Measurements from ENCODE around the gene RPL27. TPM values are rescaled to one million over a fixed set of nuclear protein-coding genes. Genes with fewer than 3 reads are reported as not detected.
"Not testable (repeated sequence)": the region's sequence is repeated elsewhere in the genome, so short reads cannot be mapped to it uniquely, and the experiment has no call there.

RPL27 gene
- total RNA-seq, 4 donors from 2014 or later, result 635 to 7,543 (median 1,847) TPM

DNA sequence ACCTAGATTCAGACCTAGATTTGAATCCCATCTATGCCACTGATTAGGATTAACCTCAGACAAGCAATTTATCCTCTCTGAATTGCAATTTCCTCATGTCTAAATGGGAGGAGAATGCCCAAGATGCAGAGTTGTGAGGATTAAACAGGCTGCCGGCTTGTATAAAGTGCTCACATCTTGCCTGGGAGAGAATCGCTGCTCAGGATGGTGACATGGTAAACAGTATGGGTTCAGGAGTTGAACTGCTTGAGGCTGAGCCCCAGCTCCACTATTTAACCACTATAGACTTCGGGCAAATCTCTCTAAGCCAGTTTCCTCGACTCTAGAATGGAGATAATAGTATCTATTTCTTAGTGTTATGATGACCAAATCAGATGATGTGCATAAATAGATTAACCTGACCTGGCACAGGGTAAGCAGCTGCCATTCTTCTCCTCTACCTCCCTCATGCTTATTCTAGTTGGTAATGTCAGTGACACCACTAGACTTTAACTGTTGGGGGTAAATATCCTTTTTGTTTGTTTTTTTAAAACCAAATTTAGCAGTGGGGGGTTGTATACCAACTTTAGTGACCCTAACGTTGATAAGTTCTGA lies 732 bp upstream of the RPL27 start:
- H3K27me3 ChIP-seq, result no peaks in the 10 kb centered on the region
- H3K4me3 ChIP-seq, result peak overlapping the region; percentile 7 to 76
- H3K36me3 ChIP-seq, result no peaks in the 10 kb centered on the region
- TF ChIP-seq, protein P1, sequence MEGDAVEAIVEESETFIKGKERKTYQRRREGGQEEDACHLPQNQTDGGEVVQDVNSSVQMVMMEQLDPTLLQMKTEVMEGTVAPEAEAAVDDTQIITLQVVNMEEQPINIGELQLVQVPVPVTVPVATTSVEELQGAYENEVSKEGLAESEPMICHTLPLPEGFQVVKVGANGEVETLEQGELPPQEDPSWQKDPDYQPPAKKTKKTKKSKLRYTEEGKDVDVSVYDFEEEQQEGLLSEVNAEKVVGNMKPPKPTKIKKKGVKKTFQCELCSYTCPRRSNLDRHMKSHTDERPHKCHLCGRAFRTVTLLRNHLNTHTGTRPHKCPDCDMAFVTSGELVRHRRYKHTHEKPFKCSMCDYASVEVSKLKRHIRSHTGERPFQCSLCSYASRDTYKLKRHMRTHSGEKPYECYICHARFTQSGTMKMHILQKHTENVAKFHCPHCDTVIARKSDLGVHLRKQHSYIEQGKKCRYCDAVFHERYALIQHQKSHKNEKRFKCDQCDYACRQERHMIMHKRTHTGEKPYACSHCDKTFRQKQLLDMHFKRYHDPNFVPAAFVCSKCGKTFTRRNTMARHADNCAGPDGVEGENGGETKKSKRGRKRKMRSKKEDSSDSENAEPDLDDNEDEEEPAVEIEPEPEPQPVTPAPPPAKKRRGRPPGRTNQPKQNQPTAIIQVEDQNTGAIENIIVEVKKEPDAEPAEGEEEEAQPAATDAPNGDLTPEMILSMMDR (IDR thresholded peaks at IDR 0.05), result no peak
- TF ChIP-seq POLR2A (IDR thresholded peaks at IDR 0.05), result no peak
- H3K4me1 ChIP-seq, result peaks cover 0 to 5% of the 10 kb centered on the region in 2 donors
- DNase-seq, result no peak
- intact Hi-C loops (cut with DNase I; ENCODE audit: low total_unique reads), result no loop called here
- H3K27ac ChIP-seq, result peak overlapping the region; percentile 74 to 85
- H3K9me3 ChIP-seq, result no peaks in the 10 kb centered on the region

DNA sequence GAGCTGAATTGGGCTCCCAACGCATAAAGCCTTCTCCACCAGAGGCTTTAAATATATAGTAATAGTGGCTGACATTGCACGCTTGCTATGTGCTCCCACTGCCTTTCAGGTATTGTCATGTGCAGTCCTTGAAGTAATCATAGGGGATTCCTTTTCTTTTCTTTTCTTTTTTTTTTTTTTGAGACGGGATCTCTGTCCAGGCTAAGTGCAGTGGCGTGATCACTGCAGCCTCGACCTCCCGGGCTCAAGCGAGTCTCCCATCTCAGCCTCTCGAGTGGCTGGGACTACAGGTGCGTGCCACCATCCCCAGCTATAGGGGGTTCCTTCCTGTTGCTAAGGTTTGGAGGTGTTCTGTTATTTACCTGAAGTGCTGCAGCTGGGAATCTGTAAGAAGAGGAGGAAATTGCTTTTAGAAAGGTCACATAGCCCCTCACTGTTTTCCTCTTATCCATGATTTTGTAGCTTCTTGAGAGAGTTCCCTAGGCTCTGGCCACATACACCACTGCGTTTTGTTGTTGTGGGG lies 845 bp downstream of the RPL27 start:
- Histone ChIP-seq H3K27ac (peak overlapping the region; percentile 82 to 93), H3K9me3 (no peaks in the 10 kb centered on the region), H3K36me3 (no peaks in the 10 kb centered on the region), H3K27me3 (no peaks in the 10 kb centered on the region), H3K4me1 (peaks cover 0 to 5% of the 10 kb centered on the region in 2 donors), H3K4me3 (peak overlapping the region; percentile 65 to 76)
- DNase-seq, result no peak
- TF ChIP-seq, protein P1 (IDR thresholded peaks at IDR 0.05), result no peak
- TF ChIP-seq POLR2A (IDR thresholded peaks at IDR 0.05), result no peak
- intact Hi-C loops (cut with DNase I; ENCODE audit: low total_unique reads), result no loop called here

DNA sequence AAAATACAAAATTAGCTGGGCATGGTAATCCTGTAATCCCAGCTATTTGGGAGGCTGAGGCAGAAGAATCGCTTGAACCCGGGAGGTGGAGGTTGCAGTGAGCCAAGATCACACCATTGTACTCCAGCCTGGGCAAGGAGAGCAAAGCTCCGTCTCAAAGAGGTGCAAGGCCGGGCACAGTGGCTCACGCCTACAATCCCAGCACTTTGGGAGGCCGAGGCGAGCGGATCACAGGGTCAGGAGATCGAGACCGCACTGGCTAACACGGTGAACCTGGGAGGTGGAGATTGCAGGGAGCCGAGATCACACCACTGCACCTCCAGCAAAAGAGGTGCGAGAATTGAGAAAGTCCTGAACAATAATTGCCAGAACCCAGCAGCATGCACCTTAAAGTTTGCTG lies 2.7 kb downstream of the RPL27 start:
- H3K4me3 ChIP-seq; H3K36me3 ChIP-seq; H3K27ac ChIP-seq; intact Hi-C loops (cut with DNase I; ENCODE audit: low total_unique reads); H3K9me3 ChIP-seq; DNase-seq; H3K27me3 ChIP-seq; H3K4me1 ChIP-seq: not testable (repeated sequence)

DNA sequence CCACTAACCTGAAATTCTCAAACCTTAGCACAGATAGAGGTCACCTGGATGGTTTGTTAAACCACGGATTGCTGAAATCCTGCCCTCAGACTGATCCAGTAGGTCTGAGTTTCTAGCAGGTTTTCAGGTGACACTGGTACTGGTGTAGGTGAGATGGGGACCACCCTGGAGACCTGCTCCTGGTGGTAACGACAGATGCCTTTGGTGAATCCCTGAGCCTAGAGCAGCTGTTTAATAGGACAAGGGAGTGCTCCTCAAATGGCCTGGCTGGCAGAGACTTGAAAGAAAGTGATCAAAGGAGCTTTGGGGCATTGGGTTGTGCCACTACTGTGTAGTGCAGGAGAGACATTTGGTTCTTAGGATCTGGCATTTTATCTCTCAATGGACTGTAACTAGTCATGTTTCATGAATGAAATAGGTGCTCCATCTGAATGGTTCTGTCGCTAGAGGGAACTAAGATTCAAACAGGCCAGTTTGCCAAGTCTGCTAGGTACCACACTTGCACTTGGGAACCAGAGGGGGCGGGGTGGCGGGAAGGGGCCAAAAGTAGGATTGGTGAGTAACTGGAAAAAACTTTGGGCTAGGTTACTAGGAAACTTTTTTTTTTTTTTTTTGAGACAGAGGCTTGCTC lies 5.4 kb downstream of the RPL27 start:
- H3K36me3 ChIP-seq, result no peaks in the 10 kb centered on the region

DNA sequence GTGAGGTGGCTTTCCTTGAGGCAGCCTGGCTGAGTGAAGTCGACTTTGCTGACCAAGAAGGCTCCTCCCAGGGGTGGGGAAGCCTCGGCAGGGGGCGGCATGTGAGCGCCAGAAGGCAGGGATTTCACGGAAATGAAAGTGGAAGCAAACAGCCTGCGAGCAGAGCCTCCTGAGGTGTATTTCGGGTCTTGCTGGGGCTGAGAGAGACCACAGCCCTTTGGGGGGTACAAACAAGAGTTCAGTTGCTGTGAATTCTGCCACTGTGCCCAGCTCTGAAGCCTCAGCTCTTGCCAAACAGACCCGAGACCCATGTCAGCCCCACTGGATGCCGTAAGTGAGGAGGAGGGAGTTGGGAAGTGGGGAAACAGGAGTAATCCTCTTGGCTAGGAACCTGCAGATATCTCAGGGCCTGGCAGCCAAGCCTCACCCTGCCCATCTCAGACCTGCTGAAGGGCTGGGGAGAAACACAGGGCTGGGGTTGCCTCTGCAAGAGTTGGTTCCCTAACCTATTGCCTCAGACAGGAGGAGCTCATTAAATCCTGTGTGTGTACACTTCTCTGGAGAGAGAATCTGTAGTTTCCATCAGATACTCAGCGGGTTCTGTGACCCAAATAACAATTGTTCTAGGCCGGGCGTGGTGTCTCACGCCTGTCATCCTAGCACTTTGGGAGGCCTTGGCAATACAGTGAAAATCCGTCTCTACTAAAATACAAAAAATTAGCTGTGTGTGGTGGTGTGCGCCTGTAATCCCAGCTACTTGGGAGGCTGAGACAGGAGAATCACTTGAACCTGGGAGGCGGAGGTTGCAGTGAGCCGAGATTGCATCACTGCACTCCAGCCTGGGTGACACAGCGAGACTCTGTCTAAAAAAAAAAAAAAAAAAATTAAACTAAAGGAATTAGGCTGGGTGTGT lies 8.7 kb downstream of the RPL27 start, which contains the start of gene IFI35:
TSS of gene IFI35 (plus strand) at position 146 of the 913 bp plus-strand sequence. CDS start at position 310, 164 bp downstream.
- Histone ChIP-seq H3K4me1 (no peaks in the 10 kb centered on the region), H3K27ac (peak within 1 kb of the TSS; percentile 96 to 97), H3K36me3 (no peaks in the 10 kb centered on the region), H3K9me3 (no peaks in the 10 kb centered on the region), H3K4me3 (peak within 1 kb of the TSS; percentile 65 to 72), H3K27me3 (no peaks in the 10 kb centered on the region)
- intact Hi-C loops (cut with DNase I; ENCODE audit: low total_unique reads), result no loop called here
- peak; percentile 87 to 88 for DNase-seq
- TF ChIP-seq, protein P1 (IDR thresholded peaks at IDR 0.05), result peak; percentile 55 to 69 (median 64)
- TF ChIP-seq POLR2A (IDR thresholded peaks at IDR 0.05), result peak; percentile 31 to 56

More for the DNA sequence above, 5.4 kb downstream of the RPL27 start:
- no peak overlapping the region for H3K27ac ChIP-seq
- no peaks in the 10 kb centered on the region for H3K27me3 ChIP-seq
- no peak overlapping the region for H3K4me3 ChIP-seq
- no peak for DNase-seq
- no peaks in the 10 kb centered on the region for H3K9me3 ChIP-seq
- no peak for TF ChIP-seq POLR2A (IDR thresholded peaks at IDR 0.05)
- intact Hi-C loops (cut with DNase I; ENCODE audit: low total_unique reads), result no loop called here
- H3K4me1 ChIP-seq, result no peaks in the 10 kb centered on the region
